ENCODE data around the gene CD36.

- TF ChIP-seq POLR2AphosphoS5 (IDR thresholded peaks at IDR 0.05), result no peak
- no peak for TF ChIP-seq EP300 (IDR thresholded peaks at IDR 0.05)
- TF ChIP-seq POLR2A (IDR thresholded peaks at IDR 0.05), result no peak
- TF ChIP-seq CTCF (IDR thresholded peaks at IDR 0.05), result no peak
Observed at GRCh38 chr7:80611779-80612178, 26.7 kb upstream of the CD36 start.

Data from upper lobe of left lung (tissue), 4 donors.